ENCODE data around the gene FSTL1. TPM values are rescaled to one million over a fixed set of nuclear protein-coding genes. Genes with fewer than 3 reads are reported as not detected.

Gene FSTL1
- polyA plus RNA-seq, 2 of the 4 experiments (the other 2 are of a cell fraction) = 57.7 to 118 TPM

DNA sequence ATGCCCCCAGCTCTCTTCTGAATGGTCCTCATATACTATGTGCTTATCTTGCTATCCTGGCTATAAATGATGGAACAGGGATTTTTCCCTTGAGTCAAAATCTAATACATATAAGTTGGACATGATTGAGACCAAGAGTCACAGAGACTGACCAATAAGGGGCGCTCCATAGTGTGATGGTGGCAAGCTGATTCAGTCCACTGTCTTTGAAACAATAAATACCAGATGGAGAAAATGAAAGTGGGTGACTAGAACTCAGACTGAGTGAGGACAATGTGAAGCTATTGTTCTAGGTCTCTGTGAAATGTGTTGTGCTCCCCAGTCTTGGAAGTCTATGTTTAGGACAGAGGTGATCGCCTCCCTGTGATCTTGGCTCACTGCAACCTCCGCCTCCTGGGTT lies 10.6 kb upstream of the FSTL1 start:
- H3K4me2 ChIP-seq = no peak overlapping the region
- ChIA-PET CTCF (interaction anchor here (0.9 to 2.7 kb wide), 4 partner anchors 12 to 97 kb away, joined by 3 to 6 read pairs (median 4); no protein-coding TSS in a partner anchor), POLR2A (no interaction called here)
- 39% methylated on average over 3 of the region's 3 CpGs for WGBS (ENCODE audit: missing lambda C conversion rate)
- H3K4me3 ChIP-seq = no peak overlapping the region
- ATAC-seq (no peak), FAIRE-seq (no peak), DNase-seq (ENCODE audit: low read depth in 1 of 2, low spot score in 1 of 2) (no peak)
- H3K27ac ChIP-seq = no peak overlapping the region
- no peak for TF ChIP-seq CHD2 (IDR thresholded peaks at IDR 0.05; ENCODE audit: low read length, partially characterized antibody)
- TF ChIP-seq GATA3 (IDR thresholded peaks at IDR 0.05; ENCODE audit: borderline replicate concordance) = no peak
- no peak for TF ChIP-seq RCOR1 (IDR thresholded peaks at IDR 0.05; ENCODE audit: low read depth, low read length)
- no peaks in the 10 kb centered on the region for H3K9me3 ChIP-seq
- no peaks in the 10 kb centered on the region for H3K4me1 ChIP-seq

DNA sequence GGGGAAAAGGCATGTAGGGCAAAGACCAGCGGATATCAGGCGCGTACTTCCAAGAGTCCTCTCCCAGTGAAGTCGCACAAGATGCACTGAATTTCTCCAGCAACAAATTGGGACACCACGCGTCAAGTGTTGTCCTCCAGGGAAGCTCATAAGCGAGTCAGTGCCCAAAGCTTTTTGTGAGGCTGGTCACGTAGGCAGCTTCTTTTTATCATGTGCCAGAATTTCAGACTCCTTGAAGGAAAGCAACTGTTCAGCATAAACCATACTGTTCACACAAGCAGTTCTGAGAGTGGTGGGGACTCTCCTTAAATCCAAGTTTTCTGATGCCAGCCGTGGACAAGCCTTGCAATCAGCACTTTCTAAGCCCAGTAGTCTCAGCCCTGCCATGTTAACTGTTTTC lies 10.1 kb upstream of the FSTL1 start:
- CTCF ChIA-PET = interaction anchor here (1.1 to 2.7 kb wide), 4 partner anchors 12 to 98 kb away, joined by 3 to 6 read pairs (median 4); no protein-coding TSS in a partner anchor

DNA sequence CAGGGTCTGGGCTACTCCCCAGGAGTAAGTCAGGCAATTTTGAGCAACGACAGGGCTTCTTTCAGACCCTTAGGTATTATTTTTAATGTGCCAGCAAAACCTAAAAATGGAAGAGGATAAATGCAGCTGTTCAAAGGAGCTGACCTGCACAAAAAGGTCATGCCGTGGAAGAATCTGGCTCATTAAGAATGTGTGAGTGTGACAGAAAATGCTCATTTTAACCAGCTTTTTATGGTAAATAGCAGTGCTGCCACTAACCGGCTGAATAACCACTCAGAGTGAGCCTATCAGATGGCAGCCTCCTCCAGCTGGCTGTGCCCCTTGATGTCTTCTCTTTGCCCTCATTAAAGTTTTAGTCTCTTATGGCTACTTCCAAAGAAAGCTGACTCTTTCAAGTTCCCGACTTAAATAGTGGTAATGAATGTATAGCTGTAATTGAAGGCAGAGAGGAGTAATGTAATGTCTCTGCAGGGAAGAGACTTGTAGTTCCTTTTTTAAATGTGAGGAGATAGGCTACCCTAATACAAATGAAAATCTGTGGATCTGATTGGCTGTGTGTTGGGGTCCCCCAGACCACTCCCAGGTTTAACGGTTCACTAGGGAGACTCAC lies 9.5 kb upstream of the FSTL1 start:
- Histone ChIP-seq H3K9me3 (no peaks in the 10 kb centered on the region), H3K27ac (no peak overlapping the region), H3K4me3 (no peak overlapping the region), H3K4me2 (no peak overlapping the region), H3K4me1 (no peaks in the 10 kb centered on the region)
- TF ChIP-seq, protein P1, sequence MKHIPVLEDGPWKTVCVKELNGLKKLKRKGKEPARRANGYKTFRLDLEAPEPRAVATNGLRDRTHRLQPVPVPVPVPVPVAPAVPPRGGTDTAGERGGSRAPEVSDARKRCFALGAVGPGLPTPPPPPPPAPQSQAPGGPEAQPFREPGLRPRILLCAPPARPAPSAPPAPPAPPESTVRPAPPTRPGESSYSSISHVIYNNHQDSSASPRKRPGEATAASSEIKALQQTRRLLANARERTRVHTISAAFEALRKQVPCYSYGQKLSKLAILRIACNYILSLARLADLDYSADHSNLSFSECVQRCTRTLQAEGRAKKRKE (CRISPR knock-in tag; IDR thresholded peaks at IDR 0.05; ENCODE audit: low read depth) = no peak
- TF ChIP-seq FOSL2 (IDR thresholded peaks at IDR 0.05) (no peak), FOSL2 (CRISPR knock-in tag; IDR thresholded peaks at IDR 0.05) (no peak)
- ATAC-seq (no peak), DNase-seq (ENCODE audit: low read depth in 1 of 2, low spot score in 1 of 2) (no peak), FAIRE-seq (no peak)
- CTCF ChIA-PET = interaction anchor here (1.1 to 2.7 kb wide), 7 partner anchors 11 to 98 kb away, joined by 3 to 6 read pairs (median 4); no protein-coding TSS in a partner anchor
- 73% methylated on average over 5 of the region's 5 CpGs for WGBS (ENCODE audit: missing lambda C conversion rate)
- POLR2A ChIA-PET = interaction anchor here (1.7 kb wide), 1 partner anchor 9 kb away, joined by 4 read pairs; the partner anchor contains the start of gene FSTL1

More for the DNA sequence above, 10.1 kb upstream of the FSTL1 start:
- no peak for TF ChIP-seq CHD4 (IDR thresholded peaks at IDR 0.05; ENCODE audit: borderline replicate concordance)
- TF ChIP-seq CBX2 (IDR thresholded peaks at IDR 0.05; ENCODE audit: borderline replicate concordance, low read depth) = no peak
- TF ChIP-seq GATA3 (IDR thresholded peaks at IDR 0.05; ENCODE audit: borderline replicate concordance) = no peak
- no peak for TF ChIP-seq CHD2 (IDR thresholded peaks at IDR 0.05; ENCODE audit: low read length, partially characterized antibody)
- no peak for TF ChIP-seq FOSB (CRISPR knock-in tag; IDR thresholded peaks at IDR 0.05)
- TF ChIP-seq ZFP36 (IDR thresholded peaks at IDR 0.05; ENCODE audit: borderline replicate concordance, partially characterized antibody) = no peak
- TF ChIP-seq HOXA7 (CRISPR knock-in tag; IDR thresholded peaks at IDR 0.05) = no peak
- FAIRE-seq = no peak
- no peak overlapping the region for H3K4me3 ChIP-seq
- H3K4me1 ChIP-seq = no peaks in the 10 kb centered on the region
- no peaks in the 10 kb centered on the region for H3K9me3 ChIP-seq
- DNase-seq (ENCODE audit: low read depth in 1 of 2, low spot score in 1 of 2) = no peak
- ATAC-seq = no peak
- no peak overlapping the region for H3K4me2 ChIP-seq
- WGBS (ENCODE audit: missing lambda C conversion rate) = 81% methylated on average over 9 of the region's 9 CpGs
- no peak overlapping the region for H3K27ac ChIP-seq
- POLR2A ChIA-PET = interaction anchor here (1.7 kb wide), 1 partner anchor 10 kb away, joined by 4 read pairs; the partner anchor contains the start of gene FSTL1

GRCh38 chr3:120459196-120459595 lies 8.4 kb upstream of the FSTL1 start:
- no peak for ATAC-seq
- Histone ChIP-seq H3K4me3 (no peak overlapping the region), H3K4me2 (no peak overlapping the region), H3K4me1 (no peaks in the 10 kb centered on the region), H3K9me3 (no peaks in the 10 kb centered on the region), H3K27ac (no peak overlapping the region)
- no peak for DNase-seq (ENCODE audit: low read depth in 1 of 2, low spot score in 1 of 2)
- TF ChIP-seq HOXA7 (CRISPR knock-in tag; IDR thresholded peaks at IDR 0.05) (no peak), MAZ (IDR thresholded peaks at IDR 0.05; ENCODE audit: borderline replicate concordance, low read depth, low read length) (no peak), NFE2L2 (conservative IDR thresholded peaks at IDR 0.05; ENCODE audit: low read length) (no peak), POLR2A (IDR thresholded peaks at IDR 0.05; ENCODE audit: low read length) (no peak), EP300 (IDR thresholded peaks at IDR 0.05) (no peak), ELK1 (IDR thresholded peaks at IDR 0.05; ENCODE audit: low read depth, low read length) (no peak), CHD2 (IDR thresholded peaks at IDR 0.05; ENCODE audit: low read length, partially characterized antibody) (no peak), BHLHE40 (IDR thresholded peaks at IDR 0.05; ENCODE audit: low read depth, low read length) (no peak), ZC3H11A (IDR thresholded peaks at IDR 0.05) (no peak), ZFP36 (IDR thresholded peaks at IDR 0.05; ENCODE audit: borderline replicate concordance, partially characterized antibody) (no peak), CBX2 (IDR thresholded peaks at IDR 0.05; ENCODE audit: borderline replicate concordance, low read depth) (no peak), POLR2AphosphoS2 (conservative IDR thresholded peaks at IDR 0.05; ENCODE audit: low read length) (no peak), HMGXB4 (CRISPR knock-in tag; IDR thresholded peaks at IDR 0.05; ENCODE audit: borderline replicate concordance) (no peak), MAFK (IDR thresholded peaks at IDR 0.05; ENCODE audit: partially characterized antibody) (no peak)
- TF ChIP-seq, protein P1 (CRISPR knock-in tag; IDR thresholded peaks at IDR 0.05; ENCODE audit: low read depth) = no peak
- CTCF ChIA-PET = interaction anchor here (1.3 to 1.9 kb wide), 5 partner anchors 16 to 214 kb away, joined by 3 to 5 read pairs (median 4); no protein-coding TSS in a partner anchor
- POLR2A ChIA-PET = interaction anchor here (0.6 to 1.7 kb wide), 3 partner anchors 8 to 364 kb away, joined by 3 to 4 read pairs (median 3); partner anchors contain the start of gene FSTL1
- WGBS (ENCODE audit: missing lambda C conversion rate) = 36% methylated on average over 3 of the region's 3 CpGs
- FAIRE-seq = no peak
